K562 (cell line): ENCODE data around the gene OR7A10. TPM values are rescaled to one million over a fixed set of nuclear protein-coding genes. Genes with fewer than 3 reads are reported as not detected.
A peak's percentile ranks its signal among the peaks of the same experiment; 100 is the strongest.

Source experiments
- ATAC-seq: fragments of 200-7000 bp; cut with Tn5 transposase; 3 replicates; pipeline ENCODE4 v1.9.1; 2020; ENCODE audit warnings: moderate library complexity
- BruUV-seq: library from RNA; stranded (reverse); fragments of 400-500 nt; replicated peaks from 2 replicates; lab custom pipeline; 2021; lab: Mats Ljungman, UMichigan
- CTCF ChIA-PET: fragments of 300-600 bp; formaldehyde crosslinking; extraction: SDS; loops from one replicate; lab custom pipeline; 2021; ENCODE audit warnings: low intra/inter-chr PET ratio; lab: Yijun Ruan, JAX
- POLR2A ChIA-PET: fragments of 300-600, 350-650 bp; sonication (Branson Sonifier 250); formaldehyde crosslinking; extraction: SDS; loops from one replicate; lab custom pipeline; 2021; ENCODE audit warnings: antibody characterized with exemption, inconsistent platforms; lab: Yijun Ruan, JAX
- DNase-seq, 4 experiments: peaks; one replicate each; pipeline versions ENCODE4 v3.0.0 to v3.0.0-alpha.2; 2011 to 2018; ENCODE audit warnings: low spot score in 3 of 4, mixed read lengths in 3 of 4; ENCODE audit errors: extremely low read depth in 1 of 4
- FAIRE-seq: peaks from 2 replicates; lab custom pipeline; 2011; peaks lifted over from hg19 to GRCh38; lab: Jason Lieb, UNC
- H2AFZ ChIP-seq: 2 replicates; pipeline ENCODE4 v1.6.0; 2011; ENCODE audit warnings: low read depth, low read length, control low read depth, inconsistent platforms
- H3K27ac ChIP-seq: fragments of 200-600 bp; 3 replicates; pipeline ENCODE4 v1.8.0; 2011; ENCODE audit warnings: low read depth, mild to moderate bottlenecking, control low read depth, inconsistent platforms, low read length, moderate library complexity, mixed read lengths; ENCODE audit errors: extremely low read depth
- H3K27me3 ChIP-seq, 2 experiments: fragments of 300-600 bp in 1 of 2; 2 replicates in 1 of 2; 3 replicates in 1 of 2; pipeline versions ENCODE4 v1.6.0 to v1.8.0; 2011; ENCODE audit warnings: inconsistent platforms in 2 of 2, low read length in 2 of 2, mild to moderate bottlenecking in 1 of 2, mixed read lengths in 1 of 2, moderate library complexity in 1 of 2; ENCODE audit not compliant: control insufficient read depth in 2 of 2, insufficient read depth in 2 of 2
- H3K36me3 ChIP-seq: fragments of 300-600 bp; 3 replicates; pipeline ENCODE4 v1.8.0; 2011; ENCODE audit warnings: mild to moderate bottlenecking, low read length, inconsistent platforms; ENCODE audit not compliant: control insufficient read depth, insufficient read depth
- H3K4me1 ChIP-seq, 2 experiments: fragments of 200-600 bp in 1 of 2; replicated peaks in 1 of 2; 2 replicates in 1 of 2; 3 replicates in 1 of 2; pipeline versions ENCODE4 v1.5.1 to v1.8.0; 2011; ENCODE audit warnings: inconsistent platforms in 2 of 2, low read length in 2 of 2, mild to moderate bottlenecking in 1 of 2, mixed read lengths in 1 of 2, moderate library complexity in 1 of 2; ENCODE audit not compliant: control insufficient read depth in 2 of 2, insufficient read depth in 2 of 2
- H3K4me2 ChIP-seq: 2 replicates; pipeline ENCODE4 v1.6.1; 2011; ENCODE audit warnings: low read length, control low read depth, inconsistent platforms, mixed read lengths; ENCODE audit not compliant: insufficient read depth
- H3K4me3 ChIP-seq: fragments of 200-600 bp; sonication (generic), shearing (Covaris generic); 2 replicates; pipeline ENCODE4 v1.5.1; 2016; ENCODE audit warnings: control low read depth, inconsistent platforms
- H3K79me2 ChIP-seq: fragments of 200-600 bp; 3 replicates; pipeline ENCODE4 v1.8.0; 2011; ENCODE audit warnings: low read length, inconsistent platforms; ENCODE audit not compliant: control insufficient read depth, insufficient read depth
- H3K9ac ChIP-seq, 2 experiments: 2 replicates each; pipeline versions ENCODE4 v1.6.0 to v1.6.1; 2011; ENCODE audit warnings: low read depth in 2 of 2, low read length in 2 of 2, control low read depth in 1 of 2, inconsistent platforms in 1 of 2, mild to moderate bottlenecking in 1 of 2, mixed read lengths in 1 of 2; ENCODE audit not compliant: insufficient read depth in 1 of 2
- H3K9me1 ChIP-seq: one replicate; pipeline ENCODE4 v1.6.0; 2011; ENCODE audit warnings: inconsistent platforms, mild to moderate bottlenecking, low read length, moderate library complexity; ENCODE audit not compliant: control insufficient read depth, insufficient read depth
- H3K9me3 ChIP-seq: replicated peaks from 2 replicates; pipeline ENCODE4 v1.5.1; 2011; ENCODE audit warnings: low read depth, low read length, inconsistent platforms; ENCODE audit not compliant: control insufficient read depth, insufficient read depth
- H4K20me1 ChIP-seq: replicated peaks from 2 replicates; pipeline ENCODE4 v1.6.1; 2011; ENCODE audit warnings: low read length, inconsistent platforms, mixed read lengths; ENCODE audit not compliant: control insufficient read depth, insufficient read depth
- FOS ChIP-seq: IDR thresholded peaks from 3 replicates; pipeline ENCODE4 v1.6.1; 2011; ENCODE audit not compliant: insufficient read length; ENCODE audit errors: extremely low read depth
- POLR2B ChIP-seq: fragments of 450-650 bp; IDR thresholded peaks from 2 replicates; pipeline ENCODE4 v1.6.1; 2018; ENCODE audit warnings: low read depth; ENCODE audit not compliant: partially characterized antibody
- RBM25 ChIP-seq: fragments of 200-400 bp; formaldehyde crosslinking; IDR thresholded peaks from 2 replicates; pipeline ENCODE4 v1.6.1; 2018; ENCODE audit warnings: low read length, low read depth, moderate library complexity; ENCODE audit not compliant: severe bottlenecking
- ZNF146 ChIP-seq: IDR thresholded peaks from one replicate; pipeline ENCODE4 v1.6.1; 2018; ENCODE audit warnings: missing compliant biosample characterization; ENCODE audit not compliant: unreplicated experiment
- ZNF507 ChIP-seq: conservative IDR thresholded peaks from 2 replicates; pipeline ENCODE4 v1.6.1; 2017; ENCODE audit warnings: missing genetic modification characterization, missing compliant biosample characterization
- WGBS: fragments of 100-300 bp; shearing (Covaris generic); methylation state at CpG from one replicate; pipeline ENCODE4 v1.1.6; 2016; ENCODE audit warnings: low coverage, mixed read lengths; ENCODE audit not compliant: insufficient coverage; ENCODE audit errors: missing lambda C conversion rate; 5-methylcytosine and 5-hydroxymethylcytosine counted together
- in situ Hi-C: fragments of 300-500 bp; cut with MboI; formaldehyde crosslinking; loops from 4 replicates; pipeline ENCODE4 v1.15.0; 2018; ENCODE audit warnings: inconsistent platforms, mixed read lengths
- intact Hi-C: fragments of 100-400 bp; cut with micrococcal nuclease; formaldehyde crosslinking; loops from 2 replicates; pipeline ENCODE4 v1.14.2; 2022
- polyA plus RNA-seq, 8 experiments: library from polyadenylated mRNA; depleted of rRNA in 4 of 8; stranded (reverse) in 5 of 8; unstranded in 3 of 8; fragments of >200 nt; fragmentation: Nextera tagmentation in 2 of 8; fragmentation: Illumina TruSeq in 1 of 8; extraction: Ambion mirVana in 2 of 8; extraction: Trizol in 1 of 8; gene quantifications; 2 replicates each; pipeline versions ENCODE4 v1.2.1 to v1.2.3, GENCODE V29; 2011 to 2014; ENCODE audit warnings: inconsistent platforms in 1 of 8, missing spikeins in 1 of 8
- total RNA-seq, 7 experiments: library from RNA; depleted of rRNA in 6 of 7; stranded (reverse); fragments of >200 nt in 6 of 7; fragmentation: Illumina TruSeq in 2 of 7; extraction: Trizol in 2 of 7; gene quantifications; 2 replicates each; pipeline versions ENCODE4 v1.2.1 to v1.2.3, GENCODE V29; 2011 to 2021; ENCODE audit warnings: low replicate concordance in 1 of 7

Gene OR7A10
- total and polyA plus RNA-seq, 9 of the 15 experiments (the other 6 are each of a cell fraction or from before 2014, with no cell fraction given): not detected

- TF ChIP-seq FOS (no peak), ZNF507 (no peak)
- TF ChIP-seq, all 486 proteins: peak for 6
These were observed 30.1 kb downstream of the OR7A10 start (continued) for GRCh38 chr19:14818588-14818987.

GRCh38 chr19:14817052-14817451 lies 31.7 kb downstream of the OR7A10 start:
- no peak for FAIRE-seq
- POLR2A ChIA-PET: no interaction called here
- no peak for TF ChIP-seq POLR2B
- peak; percentile 80 for TF ChIP-seq ZNF146 (CRISPR knock-in tag)
- TF ChIP-seq RBM25: peak; percentile 43

More at GRCh38 chr19:14817052-14817451, 31.7 kb downstream of the OR7A10 start:
- intact Hi-C loops (no loop called here), in situ Hi-C loops (no loop called here)
- no peaks in the 10 kb centered on the region for H4K20me1 ChIP-seq
- WGBS: 0% methylated on average over 3 of the region's 3 CpGs
- no peaks in the 10 kb centered on the region for H3K9me3 ChIP-seq
- peaks cover 6 to 13% of the 10 kb centered on the region in 2 experiments; a peak in 2 of 5 replicates for H3K27me3 ChIP-seq
- no peak overlapping the region for H3K4me3 ChIP-seq
- no peaks in the 10 kb centered on the region for H3K79me2 ChIP-seq
- H3K4me1 ChIP-seq: peaks cover 3 to 6% of the 10 kb centered on the region in 2 experiments; a peak in 2 of 5 replicates
- no peak overlapping the region for H3K27ac ChIP-seq
- CTCF ChIA-PET: no interaction called here
- no peak overlapping the region for H3K4me2 ChIP-seq
- H3K9me1 ChIP-seq: no peaks in the 10 kb centered on the region
- BruUV-seq: no TSS peak
- no peak overlapping the region for H3K9ac ChIP-seq
- no peaks in the 10 kb centered on the region for H3K36me3 ChIP-seq
- DNase-seq (no peak), ATAC-seq (no peak)
- H2AFZ ChIP-seq: no peak overlapping the region
